NOMO-1 treated with DMSO at 0.1 percent for 48 hours (cell line): Measurements from ENCODE around the gene SPATA24.
A peak's percentile ranks its signal among the peaks of the same experiment; 100 is the strongest.
"Not testable (repeated sequence)": the region's sequence is repeated elsewhere in the genome, so short reads cannot be mapped to it uniquely, and the experiment has no call there.

Experiments used
- DNase-seq: peaks from one replicate; lab custom pipeline; 2025; ENCODE audit not compliant: unreplicated experiment; lab: John Stamatoyannopoulos, UW

SPATA24 gene

GRCh38 chr5:139395844-139396640 lies 7.8 kb downstream of the SPATA24 start:
- no peak for DNase-seq

GRCh38 chr5:139394654-139395566 lies 9.0 kb downstream of the SPATA24 start, which contains the start of gene PROB1:
TSS of gene PROB1 (minus strand) at chr5:139395104. CDS start at chr5:139395081, 23 bp downstream.
- no peak for DNase-seq

GRCh38 chr5:139394123-139394653 lies 9.7 kb downstream of the SPATA24 start:
- DNase-seq: peak; percentile 18

- DNase-seq: no peak
Observed at GRCh38 chr5:139393497-139394122, 10.3 kb downstream of the SPATA24 start.

- peak; percentile 85 for DNase-seq
Observed at GRCh38 chr5:139392678-139393496, 11.0 kb downstream of the SPATA24 start.

GRCh38 chr5:139392324-139392677 lies 11.6 kb downstream of the SPATA24 start:
- no peak for DNase-seq

- no peak for DNase-seq
Observed at GRCh38 chr5:139391570-139392323, 12.1 kb downstream of the SPATA24 start.

GRCh38 chr5:139390639-139391569 lies 13.0 kb downstream of the SPATA24 start:
- DNase-seq: no peak

GRCh38 chr5:139389701-139390638 lies 13.9 kb downstream of the SPATA24 start, which contains the start of gene MZB1:
TSS of gene MZB1 (minus strand) at chr5:139389913. CDS start at chr5:139389856, 57 bp downstream.
- DNase-seq: no peak

- no peak for DNase-seq
Observed at GRCh38 chr5:139388198-139388821, 15.6 kb downstream of the SPATA24 start.

GRCh38 chr5:139387611-139388197 lies 16.2 kb downstream of the SPATA24 start:
- DNase-seq: no peak

- not testable (repeated sequence) for DNase-seq
Observed at GRCh38 chr5:139386956-139387355, 16.9 kb downstream of the SPATA24 start.

GRCh38 chr5:139386050-139386438 lies 17.8 kb downstream of the SPATA24 start:
- peak; percentile 85 for DNase-seq

GRCh38 chr5:139385061-139386049 lies 18.5 kb downstream of the SPATA24 start:
- peak; percentile 45 for DNase-seq

- DNase-seq: no peak
Observed at GRCh38 chr5:139384591-139385051, 19.3 kb downstream of the SPATA24 start.
